CD1c-positive myeloid dendritic cell (primary cell): ENCODE data around the gene TMEM182.

Experiments
- DNase-seq: peaks from one replicate; pipeline ENCODE4 v3.0.0-alpha.2; 2016; ENCODE audit errors: extremely low spot score

Gene TMEM182

GRCh38 chr2:102768253-102768652 lies 6.4 kb downstream of the TMEM182 start:
- DNase-seq: no peak

GRCh38 chr2:102768892-102769291 lies 7.1 kb downstream of the TMEM182 start:
- DNase-seq: no peak

- no peak for DNase-seq
Observed at GRCh38 chr2:102770506-102770905, 8.7 kb downstream of the TMEM182 start.

GRCh38 chr2:102771114-102771513 lies 9.3 kb downstream of the TMEM182 start:
- DNase-seq: no peak

GRCh38 chr2:102772659-102773058 lies 10.8 kb downstream of the TMEM182 start:
- DNase-seq: no peak

- DNase-seq: no peak
Observed at GRCh38 chr2:102773149-102773705, 11.4 kb downstream of the TMEM182 start.

GRCh38 chr2:102778260-102778659 lies 16.4 kb downstream of the TMEM182 start:
- DNase-seq: no peak

GRCh38 chr2:102780467-102780866 lies 18.6 kb downstream of the TMEM182 start:
- DNase-seq: no peak

GRCh38 chr2:102782187-102782586 lies 20.4 kb downstream of the TMEM182 start:
- DNase-seq: no peak

- DNase-seq: no peak
Observed at GRCh38 chr2:102782933-102783332, 21.1 kb downstream of the TMEM182 start.

GRCh38 chr2:102783506-102784183 lies 21.8 kb downstream of the TMEM182 start:
- DNase-seq: no peak

- no peak for DNase-seq
Observed at GRCh38 chr2:102784940-102785339, 23.1 kb downstream of the TMEM182 start.

- no peak for DNase-seq
Observed at GRCh38 chr2:102788216-102788884, 26.5 kb downstream of the TMEM182 start.

GRCh38 chr2:102788885-102789260 lies 27.0 kb downstream of the TMEM182 start:
- no peak for DNase-seq

- no peak for DNase-seq
Observed at GRCh38 chr2:102789349-102790090, 27.7 kb downstream of the TMEM182 start.

- DNase-seq: no peak
Observed at GRCh38 chr2:102790091-102790455, 28.2 kb downstream of the TMEM182 start.

- no peak for DNase-seq
Observed at GRCh38 chr2:102792568-102793208, 30.9 kb downstream of the TMEM182 start.

GRCh38 chr2:102795641-102796040 lies 33.8 kb downstream of the TMEM182 start:
- DNase-seq: no peak

- no peak for DNase-seq
Observed at GRCh38 chr2:102796337-102796736, 34.5 kb downstream of the TMEM182 start.

GRCh38 chr2:102797486-102797885 lies 35.7 kb downstream of the TMEM182 start:
- no peak for DNase-seq

- DNase-seq: no peak
Observed at GRCh38 chr2:102798181-102798580, 36.4 kb downstream of the TMEM182 start.

- DNase-seq: no peak
Observed at GRCh38 chr2:102801098-102801718, 39.4 kb downstream of the TMEM182 start.
